ENCODE results near the gene TMC2. TPM values are rescaled to one million over a fixed set of nuclear protein-coding genes. Genes with fewer than 3 reads are reported as not detected.
"Not testable (repeated sequence)": the region's sequence is repeated elsewhere in the genome, so short reads cannot be mapped to it uniquely, and the experiment has no call there.

The TMC2 gene
- polyA plus RNA-seq, 1 experiment: not detected

DNA sequence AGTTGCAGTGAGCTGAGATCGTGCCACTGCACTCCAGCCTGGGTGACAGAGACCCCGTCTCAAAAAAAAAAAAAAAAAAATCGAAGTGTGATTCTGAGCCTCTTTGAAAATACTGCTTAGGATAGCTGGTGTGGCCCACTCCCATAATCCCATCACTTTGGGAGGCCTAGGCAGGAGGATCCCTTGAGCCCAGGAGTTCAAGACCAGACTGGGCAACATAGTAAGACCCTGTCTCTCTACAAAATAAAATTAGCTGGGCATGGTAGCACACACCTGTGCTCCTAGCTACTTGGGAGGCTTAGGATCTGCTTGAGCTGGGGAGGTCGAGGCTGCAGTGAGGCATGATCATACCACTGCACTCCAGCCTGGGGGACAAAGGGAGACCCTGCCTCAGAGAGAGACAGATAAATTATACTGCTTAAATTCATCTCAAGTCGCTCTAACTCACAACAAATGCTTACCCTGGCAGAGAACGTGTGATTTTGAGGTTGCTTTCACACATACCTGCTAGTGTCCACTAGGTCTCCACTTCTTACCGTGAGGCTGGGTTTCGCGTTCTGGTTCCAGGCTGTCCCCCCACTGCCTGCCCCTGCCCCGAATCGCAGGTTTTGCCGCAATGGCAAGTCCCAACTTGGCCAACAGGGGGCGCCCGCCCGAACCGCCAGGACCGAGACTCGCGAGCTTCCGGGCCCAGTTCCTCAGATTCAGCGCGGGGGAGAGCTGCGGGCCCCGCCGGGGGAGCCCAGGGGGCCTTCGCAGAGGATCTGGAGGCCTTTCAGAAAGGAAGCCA lies 12.3 kb upstream of the TMC2 start:
- ChIA-PET CTCF (interaction anchor here (0.7 to 4.3 kb wide), 17 partner anchors 9 to 229 kb away, joined by 3 to 32 read pairs (median 4); partner anchors contain the start of genes IDH3B, NOP56 and ZNF343), POLR2A (no interaction called here)
- Histone ChIP-seq H3K4me3 (ENCODE audit: low read depth, low read length) (peak overlapping the region; percentile 68), H3K27me3 (ENCODE audit: control insufficient read depth, insufficient read depth, low read length) (peaks cover 1% of the 10 kb centered on the region; the same call in 1 of the 2 replicates), H3K36me3 (ENCODE audit: control insufficient read depth, insufficient read depth, low read length) (no peaks in the 10 kb centered on the region)
- TF ChIP-seq, protein P1, sequence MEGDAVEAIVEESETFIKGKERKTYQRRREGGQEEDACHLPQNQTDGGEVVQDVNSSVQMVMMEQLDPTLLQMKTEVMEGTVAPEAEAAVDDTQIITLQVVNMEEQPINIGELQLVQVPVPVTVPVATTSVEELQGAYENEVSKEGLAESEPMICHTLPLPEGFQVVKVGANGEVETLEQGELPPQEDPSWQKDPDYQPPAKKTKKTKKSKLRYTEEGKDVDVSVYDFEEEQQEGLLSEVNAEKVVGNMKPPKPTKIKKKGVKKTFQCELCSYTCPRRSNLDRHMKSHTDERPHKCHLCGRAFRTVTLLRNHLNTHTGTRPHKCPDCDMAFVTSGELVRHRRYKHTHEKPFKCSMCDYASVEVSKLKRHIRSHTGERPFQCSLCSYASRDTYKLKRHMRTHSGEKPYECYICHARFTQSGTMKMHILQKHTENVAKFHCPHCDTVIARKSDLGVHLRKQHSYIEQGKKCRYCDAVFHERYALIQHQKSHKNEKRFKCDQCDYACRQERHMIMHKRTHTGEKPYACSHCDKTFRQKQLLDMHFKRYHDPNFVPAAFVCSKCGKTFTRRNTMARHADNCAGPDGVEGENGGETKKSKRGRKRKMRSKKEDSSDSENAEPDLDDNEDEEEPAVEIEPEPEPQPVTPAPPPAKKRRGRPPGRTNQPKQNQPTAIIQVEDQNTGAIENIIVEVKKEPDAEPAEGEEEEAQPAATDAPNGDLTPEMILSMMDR (IDR thresholded peaks at IDR 0.05; ENCODE audit: insufficient read depth, low read depth, low read length): peak; percentile 97
- no peak for DNase-seq (ENCODE audit: low read depth)

DNA sequence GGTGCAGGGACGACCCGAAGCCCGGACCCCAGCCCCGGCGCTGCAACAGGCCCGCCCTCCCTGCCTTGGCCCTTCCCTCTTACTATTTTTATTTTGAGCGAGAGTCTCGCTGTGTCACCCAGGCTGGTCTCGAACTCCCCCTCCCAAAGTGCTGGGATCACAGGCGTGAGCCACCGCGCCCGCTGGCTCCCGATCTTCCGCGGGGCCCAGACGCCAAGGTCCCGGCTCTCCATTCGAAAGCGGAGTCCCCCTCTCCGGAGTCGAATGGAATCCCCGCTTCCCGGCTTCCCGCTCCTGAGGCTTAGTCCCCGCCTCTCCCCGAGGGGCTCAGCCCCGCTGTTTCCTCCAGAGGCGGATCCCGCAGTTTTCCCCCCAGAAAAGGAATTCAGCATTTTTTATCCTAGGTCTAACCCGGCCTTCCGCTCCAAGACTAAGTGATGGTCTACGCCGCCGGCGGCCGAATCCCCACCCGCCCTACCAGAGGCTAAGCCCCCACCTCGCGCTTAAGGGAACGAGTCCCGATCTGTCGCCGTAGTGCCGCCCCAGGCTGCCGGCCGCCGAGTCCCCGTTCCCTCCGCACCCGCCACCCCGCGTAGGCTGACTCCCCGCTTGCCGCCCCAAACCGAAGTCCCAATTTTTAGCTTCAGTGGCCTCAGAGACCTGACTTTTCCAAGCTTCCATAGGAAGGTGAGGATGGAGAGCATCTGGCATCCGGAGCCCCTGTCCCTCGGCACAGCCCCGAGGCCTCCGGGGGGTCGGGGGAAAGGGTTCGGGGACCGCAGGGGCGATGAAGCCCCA lies 11.5 kb upstream of the TMC2 start:
- ChIA-PET CTCF (interaction anchor here (0.7 to 4.3 kb wide), 15 partner anchors 8 to 228 kb away, joined by 3 to 32 read pairs (median 5); partner anchors contain the start of genes NOP56 and ZNF343), POLR2A (no interaction called here)
- H3K27me3 ChIP-seq (ENCODE audit: control insufficient read depth, insufficient read depth, low read length): peaks cover 1% of the 10 kb centered on the region; the same call in 1 of the 2 replicates
- DNase-seq (ENCODE audit: low read depth): no peak
- H3K36me3 ChIP-seq (ENCODE audit: control insufficient read depth, insufficient read depth, low read length): no peaks in the 10 kb centered on the region
- H3K4me3 ChIP-seq (ENCODE audit: low read depth, low read length): peak overlapping the region; percentile 68
- TF ChIP-seq, protein P1 (IDR thresholded peaks at IDR 0.05; ENCODE audit: insufficient read depth, low read depth, low read length): no peak

DNA sequence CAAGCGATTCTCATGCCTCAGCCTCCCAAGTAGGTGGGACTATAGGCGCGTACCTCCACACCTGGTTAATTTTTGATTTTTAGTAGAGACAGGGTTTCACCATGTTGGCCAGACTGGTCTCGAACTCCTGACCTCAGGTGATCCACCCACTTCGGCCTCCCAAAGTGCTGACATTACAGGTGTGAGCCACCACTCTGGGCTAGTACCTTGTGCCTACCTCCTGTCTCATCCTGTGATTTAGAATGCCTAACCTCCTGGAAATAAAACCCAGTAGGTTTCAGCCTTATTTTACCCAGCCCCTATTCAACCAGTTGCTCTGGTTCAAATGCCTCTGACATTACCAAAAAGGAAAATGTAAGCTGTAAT lies 10.2 kb upstream of the TMC2 start:
- DNase-seq (ENCODE audit: low read depth); H3K27me3 ChIP-seq (ENCODE audit: control insufficient read depth, insufficient read depth, low read length); H3K4me3 ChIP-seq (ENCODE audit: low read depth, low read length); POLR2A ChIA-PET; H3K36me3 ChIP-seq (ENCODE audit: control insufficient read depth, insufficient read depth, low read length); CTCF ChIA-PET: not testable (repeated sequence)

DNA sequence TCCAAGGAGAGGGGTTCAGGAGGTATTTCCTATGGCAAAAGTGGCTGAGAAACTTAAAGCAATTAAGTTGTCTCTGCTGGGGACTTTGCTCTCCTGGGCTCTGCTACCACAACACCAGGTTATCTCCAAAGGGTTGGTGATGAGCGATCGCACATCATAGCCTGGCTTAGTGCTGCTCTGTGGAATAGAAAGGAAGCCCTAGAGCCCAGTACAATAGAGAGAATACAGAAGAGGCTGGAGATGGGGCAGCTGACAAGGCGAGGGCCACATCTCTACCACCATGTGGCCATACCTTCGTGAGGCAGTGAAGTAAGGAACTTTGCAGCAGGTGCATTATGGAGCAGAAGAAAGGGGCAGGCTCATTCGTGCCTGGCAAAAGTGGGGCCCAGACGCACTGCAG lies 8.6 kb upstream of the TMC2 start:
- no peak overlapping the region for H3K4me3 ChIP-seq (ENCODE audit: low read depth, low read length)
- POLR2A ChIA-PET: no interaction called here
- no peaks in the 10 kb centered on the region for H3K36me3 ChIP-seq (ENCODE audit: control insufficient read depth, insufficient read depth, low read length)
- DNase-seq (ENCODE audit: low read depth): no peak
- peaks cover 7% of the 10 kb centered on the region for H3K27me3 ChIP-seq (ENCODE audit: control insufficient read depth, insufficient read depth, low read length)
- CTCF ChIA-PET: no interaction called here
- TF ChIP-seq, protein P1 (IDR thresholded peaks at IDR 0.05; ENCODE audit: insufficient read depth, low read depth, low read length): no peak

DNA sequence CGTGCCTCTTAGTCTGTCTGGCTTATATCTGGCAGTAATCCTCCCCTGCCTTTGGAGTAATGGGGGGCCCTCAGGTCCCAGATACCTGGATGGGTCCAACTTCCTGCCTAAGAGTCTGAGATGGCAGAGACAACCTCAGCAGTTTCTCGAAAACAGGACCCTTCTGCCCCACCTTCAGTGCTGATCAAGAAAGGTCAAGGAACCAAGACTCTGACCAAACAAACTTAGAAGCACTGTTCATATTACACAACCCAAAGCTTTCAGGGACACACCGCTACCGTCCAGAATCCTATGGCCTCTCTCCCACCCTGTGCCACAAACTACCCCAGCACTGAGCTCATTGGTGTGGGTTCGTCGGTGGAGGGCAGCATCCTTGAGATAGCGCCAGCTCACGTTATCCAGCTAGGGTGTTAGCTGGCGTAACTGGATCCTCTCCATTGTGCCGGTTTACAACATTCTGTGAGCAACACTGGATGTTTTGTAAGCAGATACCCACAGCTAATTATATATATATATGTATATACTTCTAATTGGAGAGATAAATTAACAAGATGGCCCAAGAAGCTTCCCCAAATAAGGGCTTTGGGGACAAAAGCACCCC lies 7.6 kb upstream of the TMC2 start:
- Histone ChIP-seq H3K27me3 (ENCODE audit: control insufficient read depth, insufficient read depth, low read length) (peaks cover 7% of the 10 kb centered on the region), H3K4me3 (ENCODE audit: low read depth, low read length) (no peak overlapping the region), H3K36me3 (ENCODE audit: control insufficient read depth, insufficient read depth, low read length) (no peaks in the 10 kb centered on the region)
- ChIA-PET CTCF (interaction anchor here (3.9 kb wide), 1 partner anchor 8 kb away, joined by 21 read pairs; no protein-coding TSS in a partner anchor), POLR2A (no interaction called here)
- TF ChIP-seq, protein P1 (IDR thresholded peaks at IDR 0.05; ENCODE audit: insufficient read depth, low read depth, low read length): no peak
- DNase-seq (ENCODE audit: low read depth): no peak

All from BJ (cell line).